DMS79 (cell line): Measurements from ENCODE around the gene FSD1L.

Experiments used
- DNase-seq: peaks from one replicate; lab custom pipeline; 2025; lab: John Stamatoyannopoulos, UW

The FSD1L gene

DNA sequence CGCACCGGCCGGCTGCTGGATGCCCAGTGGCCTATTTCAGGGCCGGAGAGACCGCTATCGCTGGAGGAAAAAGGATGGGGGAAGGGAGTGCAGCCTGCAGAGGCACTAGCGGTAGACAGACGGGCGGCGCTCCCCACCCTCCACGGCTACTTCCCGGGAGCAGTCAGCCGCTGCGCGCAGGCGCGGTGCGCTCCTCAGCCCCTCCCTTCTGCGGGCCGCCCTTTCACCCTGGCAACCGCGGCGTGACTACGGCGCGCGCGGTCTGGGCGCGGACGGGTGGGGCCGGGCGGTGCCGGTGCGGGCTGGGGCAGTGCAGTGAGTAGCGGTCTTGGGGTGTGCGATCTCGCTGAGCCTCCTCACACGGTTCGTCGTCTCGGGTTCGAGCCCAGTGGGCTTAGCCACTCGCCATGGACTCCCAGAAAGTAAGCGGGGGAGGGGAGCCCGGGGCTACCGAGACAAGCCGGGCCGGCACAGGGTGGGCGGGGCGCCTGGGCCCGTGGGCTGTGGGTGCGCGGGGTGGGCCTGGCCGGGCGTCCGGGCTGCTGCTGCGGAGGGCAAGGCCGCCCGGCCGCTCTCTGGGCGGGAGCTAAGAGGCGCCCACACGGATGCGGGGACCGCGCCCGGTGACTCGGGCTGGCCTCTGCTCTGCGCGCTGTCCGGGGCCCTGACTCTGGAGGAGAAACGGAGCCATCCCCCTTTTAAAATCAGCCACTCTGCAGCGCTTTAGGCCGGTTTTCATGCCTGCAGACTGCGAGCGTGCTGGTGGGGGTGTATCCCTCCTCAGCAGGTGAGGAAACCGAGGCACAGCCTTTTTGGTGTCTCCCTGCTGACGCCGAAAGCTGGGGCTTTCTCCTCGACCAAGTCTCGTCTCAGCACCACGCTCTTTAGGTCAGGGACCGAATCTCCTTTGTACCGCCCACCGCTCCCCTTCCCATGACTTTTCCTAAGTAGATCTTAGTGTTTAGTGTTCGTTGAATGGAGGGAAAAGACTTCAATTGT is at the start of gene FSD1L:
FSD1L (plus strand) TSS at position 221 of the 999 bp plus-strand sequence; CDS start at position 408, 187 bp downstream.
- DNase-seq: peak; percentile 21

- DNase-seq: no peak
Observed at GRCh38 chr9:105399117-105399516, 48.7 kb upstream of the FSD1L start.

DNA sequence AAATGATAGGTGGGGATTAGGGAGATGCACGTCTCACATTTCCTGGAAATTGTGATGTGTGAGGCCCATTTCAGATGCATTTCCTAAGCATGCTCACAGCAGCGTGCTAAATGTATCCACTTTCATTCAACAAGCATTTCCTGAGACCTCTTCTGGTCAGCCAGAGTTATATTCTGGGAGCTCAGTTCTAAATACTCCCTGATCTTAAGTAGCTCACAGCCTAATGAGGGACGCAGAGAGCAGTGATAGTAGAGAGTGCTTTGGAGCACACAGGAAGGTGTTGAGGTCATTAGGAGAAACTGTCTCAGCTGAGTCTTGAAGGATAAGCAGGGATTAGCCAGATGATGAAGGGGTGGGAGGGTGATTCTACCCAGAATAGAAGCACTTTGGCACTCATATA is 46.2 kb upstream of the FSD1L start:
- DNase-seq: no peak

DNA sequence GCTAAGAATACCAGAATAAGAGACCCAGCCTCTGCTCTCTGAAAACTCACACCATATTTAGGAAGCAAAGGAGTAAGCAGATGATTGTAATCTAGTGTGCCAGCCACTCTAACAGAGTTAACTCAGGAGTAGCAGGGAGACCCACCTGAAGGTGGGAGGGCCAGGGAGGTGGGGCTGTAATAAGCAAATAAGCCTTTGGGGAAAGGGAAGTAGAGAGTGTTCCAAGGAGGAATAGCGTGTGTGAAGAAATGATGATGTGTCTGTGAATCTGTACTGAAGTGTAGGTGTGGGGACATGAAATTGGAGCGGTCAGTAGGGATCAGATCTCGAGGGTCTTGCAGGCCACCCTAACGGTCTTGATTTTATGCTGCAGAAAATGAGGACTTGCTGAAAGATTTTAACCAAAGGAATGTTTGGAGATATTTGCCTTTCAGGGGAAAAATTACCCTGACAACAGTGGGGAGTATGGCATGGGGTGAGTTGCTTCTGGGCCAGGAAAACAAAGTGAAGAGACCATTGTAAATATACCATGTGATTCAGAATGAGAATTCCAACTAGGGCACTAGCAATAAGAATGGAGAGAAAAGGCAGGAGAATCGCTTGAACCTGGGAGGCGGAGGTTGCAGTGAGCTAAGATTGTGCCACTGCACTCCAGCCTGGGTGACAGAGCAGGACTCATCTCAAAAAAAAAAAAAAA is 44.1 kb upstream of the FSD1L start:
- no peak for DNase-seq

- peak; percentile 7 for DNase-seq
Observed at GRCh38 chr9:105405514-105406131, 42.2 kb upstream of the FSD1L start.

DNA sequence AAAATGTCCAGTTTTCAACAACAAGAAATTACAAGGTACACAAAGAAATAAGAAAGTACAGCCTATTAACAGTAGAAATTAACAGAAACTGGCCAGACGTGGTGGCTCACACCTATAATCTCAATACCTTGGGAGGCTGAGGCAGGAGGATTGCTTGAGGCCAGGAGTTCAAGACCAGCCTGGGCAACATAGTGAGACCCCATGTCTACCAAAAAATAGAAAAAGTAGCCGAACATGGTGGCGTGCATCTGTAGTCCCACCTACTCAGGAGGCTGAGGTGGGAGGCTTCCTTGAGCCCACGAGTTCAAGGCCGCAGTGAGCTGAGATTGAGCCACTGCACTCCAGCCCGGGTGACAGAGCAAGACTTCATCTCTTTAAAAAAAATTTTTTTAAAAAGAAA is 41.5 kb upstream of the FSD1L start:
- DNase-seq: no peak

DNA sequence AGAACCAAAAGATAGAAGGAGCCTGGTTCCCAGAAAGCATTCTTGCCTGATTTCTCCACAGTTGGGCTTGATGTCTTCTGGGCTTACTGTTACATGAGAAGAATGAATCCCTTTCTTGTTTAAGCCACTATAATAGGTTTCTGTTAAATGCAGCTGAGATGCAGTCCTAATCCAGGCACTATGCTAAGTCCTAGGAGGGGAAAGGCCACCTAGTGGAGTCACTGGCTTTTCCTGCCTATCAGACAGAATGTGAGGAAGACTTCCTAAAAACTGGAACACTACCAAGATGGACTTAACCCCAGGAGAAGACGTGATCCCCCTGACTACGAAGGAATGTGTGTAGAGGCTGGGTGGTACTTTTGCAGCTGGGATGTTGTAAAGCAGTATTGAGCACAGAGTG is 34.3 kb upstream of the FSD1L start:
- no peak for DNase-seq

DNA sequence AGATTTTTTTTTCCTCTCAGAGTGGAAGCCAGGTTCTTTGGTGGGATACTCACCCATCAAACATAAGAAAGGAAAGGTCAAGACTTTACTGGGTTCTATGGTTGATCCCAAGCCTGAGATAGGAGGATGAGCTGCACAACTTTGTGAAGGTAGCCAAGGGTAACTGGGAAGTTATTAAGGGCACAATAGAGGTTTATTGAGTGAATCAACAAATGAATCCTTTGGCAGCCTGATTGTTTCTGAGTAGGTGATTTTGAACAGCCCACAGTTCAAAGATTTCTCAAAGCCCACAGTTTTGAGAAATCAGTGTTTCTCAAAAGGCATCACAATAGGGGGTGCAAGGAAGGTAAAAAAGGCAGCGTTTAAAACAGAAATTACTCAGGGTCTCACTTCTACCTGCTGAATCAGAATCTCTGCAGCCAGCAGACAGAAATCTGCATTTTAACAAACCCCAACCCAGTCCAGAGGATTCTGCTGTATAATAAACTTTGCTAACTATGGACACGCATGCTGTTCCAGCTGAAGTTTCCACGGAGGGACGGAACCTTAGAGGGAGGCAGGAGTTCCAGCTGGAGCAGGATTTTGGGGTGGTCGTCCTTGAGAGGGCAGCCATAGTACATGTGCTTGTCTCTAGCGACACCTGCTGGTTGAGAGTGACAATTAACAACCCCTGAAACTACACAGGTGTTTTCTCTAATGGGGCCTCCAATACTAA is 32.7 kb upstream of the FSD1L start:
- DNase-seq: peak; percentile 3

DNA sequence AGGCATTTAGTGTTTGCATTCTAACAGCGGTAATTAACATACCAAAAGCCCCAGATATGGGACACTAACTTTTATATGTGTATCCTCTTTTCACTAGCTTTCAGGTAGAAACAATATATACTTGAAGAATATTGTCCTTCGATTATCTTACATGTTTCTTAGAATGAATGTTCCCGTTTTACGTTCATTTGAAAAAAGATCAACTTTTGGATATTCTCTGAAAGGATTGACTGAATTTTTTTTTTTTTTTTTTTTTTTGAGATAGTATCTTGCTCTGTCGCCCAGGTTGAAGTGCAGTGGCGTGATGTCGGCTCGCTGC is 32.2 kb upstream of the FSD1L start:
- DNase-seq: no peak

GRCh38 chr9:105416840-105417239 is 31.0 kb upstream of the FSD1L start:
- no peak for DNase-seq

DNA sequence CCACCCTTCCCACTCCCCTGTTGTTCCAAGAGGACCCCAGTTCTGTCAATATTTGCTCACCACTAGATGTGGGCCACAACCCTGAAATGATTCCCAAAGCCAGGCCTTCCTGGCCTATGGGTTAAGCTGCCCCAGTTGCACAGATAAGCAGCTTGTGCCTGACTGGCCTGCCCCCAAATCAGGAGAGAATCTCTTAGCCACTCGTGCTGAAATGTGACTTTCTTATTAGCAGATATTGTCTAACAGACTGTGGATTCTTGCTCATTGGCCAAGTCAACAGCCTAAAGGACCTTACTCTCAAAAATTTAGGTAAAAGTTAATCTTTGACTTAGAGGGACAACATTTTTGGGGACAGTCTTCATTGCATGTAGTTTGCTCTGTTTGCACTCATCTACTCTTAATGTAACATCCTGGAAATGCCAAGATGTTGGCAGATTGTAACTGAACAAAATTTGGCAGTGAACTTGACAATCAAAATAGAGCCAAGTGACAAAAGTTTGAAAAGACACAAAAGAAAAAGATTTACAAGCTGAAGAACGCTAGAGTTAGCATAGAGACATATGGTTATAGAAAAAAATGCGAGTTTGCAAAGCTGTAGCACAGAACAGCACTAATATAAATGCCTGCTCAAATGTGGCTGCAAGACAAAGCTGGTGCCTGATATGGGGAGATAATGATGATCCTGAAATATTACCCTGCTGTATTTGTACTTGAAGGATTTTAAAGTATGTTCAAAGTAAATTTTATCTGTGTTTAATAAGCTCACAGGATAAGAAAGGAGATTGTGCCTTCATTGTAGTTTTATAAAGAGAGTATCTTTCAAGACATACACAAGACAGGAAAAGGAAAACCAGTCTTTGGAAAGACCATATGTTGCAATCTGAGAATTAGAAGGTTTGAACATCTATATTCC is 29.0 kb upstream of the FSD1L start:
- no peak for DNase-seq

GRCh38 chr9:105419816-105420597 is 27.8 kb upstream of the FSD1L start:
- no peak for DNase-seq

- DNase-seq: no peak
Observed at GRCh38 chr9:105421154-105421553, 26.7 kb upstream of the FSD1L start.

DNA sequence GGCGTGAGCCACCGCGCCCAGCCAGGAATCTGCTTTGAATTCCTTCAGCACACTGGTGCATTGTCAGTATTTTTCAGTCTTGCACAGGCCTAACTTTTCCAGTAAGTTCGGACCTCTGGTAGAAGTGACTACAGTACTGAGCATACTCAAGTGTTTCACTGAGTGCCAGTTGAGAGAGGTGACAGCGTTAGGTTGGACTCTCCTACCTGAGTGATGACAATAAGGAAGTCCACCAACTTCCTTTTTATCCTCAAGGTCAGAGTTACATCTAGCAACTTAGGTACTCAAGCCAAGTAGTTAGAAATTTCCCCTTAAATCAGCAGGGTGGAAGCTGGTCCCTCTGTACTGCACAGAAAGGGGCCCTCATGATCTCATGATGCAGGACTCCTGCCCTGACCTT is 26.0 kb upstream of the FSD1L start:
- no peak for DNase-seq

DNA sequence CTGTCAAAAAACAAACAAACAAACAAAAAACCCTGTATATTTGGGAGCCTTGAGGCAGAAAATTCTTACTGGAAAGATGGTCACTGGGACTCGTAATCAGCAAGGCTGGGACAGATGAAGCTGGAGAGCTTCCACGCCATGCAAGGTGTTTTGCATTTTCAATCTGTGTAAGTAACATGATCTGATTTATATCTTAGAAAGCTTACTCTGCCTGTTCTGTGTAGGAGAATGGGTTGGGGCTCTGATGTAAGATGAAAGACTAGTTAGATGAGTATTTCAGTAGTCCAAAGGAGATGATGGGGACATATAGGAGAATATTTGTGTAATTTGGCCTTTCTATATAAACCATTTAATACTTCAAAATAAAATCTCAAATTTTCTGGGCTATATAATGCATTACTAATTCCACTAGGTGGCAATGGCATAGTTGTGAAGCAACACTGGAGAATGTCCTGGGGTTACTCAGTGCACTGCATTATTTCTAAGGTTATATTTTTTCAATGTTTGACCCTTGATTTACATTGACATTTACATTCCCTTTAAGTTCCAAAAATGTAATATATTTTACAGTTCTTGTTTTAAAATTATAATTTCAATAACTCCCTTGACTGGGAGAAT is 21.9 kb upstream of the FSD1L start:
- DNase-seq: no peak

DNA sequence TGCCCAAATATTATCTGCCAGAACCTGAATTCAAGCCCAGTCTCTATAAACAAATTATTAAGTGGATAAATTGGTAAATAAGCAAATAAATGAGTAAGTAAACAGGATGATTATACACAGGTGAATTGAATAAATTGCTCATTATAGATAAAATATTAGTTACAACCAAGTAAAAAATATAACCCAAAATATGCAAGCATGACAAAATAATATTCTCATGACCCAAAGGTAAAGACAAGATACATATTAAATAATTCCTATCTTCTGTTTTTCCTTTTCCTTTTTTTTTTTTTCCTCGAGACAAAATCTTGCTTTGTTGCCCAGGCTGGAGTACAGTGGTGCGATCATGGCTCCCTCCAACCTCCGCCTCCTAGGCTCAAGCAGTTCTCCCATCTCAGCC is 21.2 kb upstream of the FSD1L start:
- no peak for DNase-seq

DNA sequence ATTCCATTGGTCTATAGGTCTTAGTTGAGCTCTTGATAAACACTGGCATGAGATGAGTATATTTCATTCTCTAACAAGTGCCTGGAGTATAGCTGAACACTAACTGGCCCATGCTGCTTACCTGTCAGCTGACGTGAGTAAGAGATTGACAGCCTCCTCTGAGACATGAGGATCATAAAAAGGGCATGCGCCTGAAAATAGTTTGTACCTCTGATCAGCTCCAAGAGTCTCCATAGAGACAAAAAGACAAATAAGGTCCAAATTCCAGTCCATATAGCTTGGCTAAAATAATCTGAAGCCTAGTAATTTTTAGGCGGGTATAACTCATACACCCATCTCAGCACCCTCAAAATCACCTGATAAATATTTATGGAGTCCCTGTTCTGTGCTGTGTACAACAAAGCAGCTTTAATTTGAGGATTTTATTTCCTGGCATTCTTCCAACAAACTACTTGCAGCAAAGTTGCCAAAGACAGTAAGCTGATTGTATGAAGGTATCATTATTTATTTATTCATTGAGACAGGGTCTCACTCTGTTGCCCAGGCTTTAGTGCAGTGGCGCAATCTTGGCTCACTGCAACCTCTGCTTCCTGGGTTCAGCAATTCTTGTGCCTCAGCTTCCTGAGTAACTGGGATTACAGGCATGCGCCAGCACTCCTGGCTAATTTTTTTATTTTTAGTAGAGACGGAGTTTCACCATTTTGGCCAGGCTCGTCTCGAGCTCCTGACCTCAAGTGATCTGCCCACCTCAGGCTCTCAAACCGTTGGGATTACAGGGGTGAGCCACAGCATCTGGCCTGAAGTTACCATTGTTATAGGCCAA is 16.2 kb upstream of the FSD1L start:
- DNase-seq: no peak

DNA sequence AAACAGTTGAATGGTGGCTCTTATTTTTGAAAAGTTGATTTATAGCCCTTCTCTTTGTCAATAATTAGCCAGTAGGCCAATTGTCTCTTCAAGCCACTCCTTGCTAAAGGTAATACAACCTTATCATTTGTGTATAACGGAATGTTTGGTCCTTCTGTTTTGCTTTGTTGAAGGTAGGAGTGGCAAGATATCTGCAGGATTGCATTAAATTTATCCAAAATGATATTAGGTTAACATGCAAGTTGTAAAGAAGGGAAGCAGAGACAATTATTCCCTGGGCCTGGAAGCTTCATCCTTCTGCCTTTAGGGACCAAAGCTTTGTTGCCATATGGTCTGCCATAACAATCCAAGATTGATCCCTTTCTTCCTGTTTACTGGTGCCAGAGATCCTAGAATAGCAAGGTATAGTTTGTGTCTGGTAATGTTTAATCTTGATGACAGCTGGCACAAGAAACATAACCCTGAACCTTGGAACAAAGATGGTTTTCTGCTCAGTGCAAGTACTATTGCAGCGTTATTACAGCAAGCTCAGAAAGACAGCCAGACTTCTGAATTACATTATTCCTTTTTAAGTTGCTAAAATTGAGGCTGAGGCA is 15.5 kb upstream of the FSD1L start:
- DNase-seq: no peak

DNA sequence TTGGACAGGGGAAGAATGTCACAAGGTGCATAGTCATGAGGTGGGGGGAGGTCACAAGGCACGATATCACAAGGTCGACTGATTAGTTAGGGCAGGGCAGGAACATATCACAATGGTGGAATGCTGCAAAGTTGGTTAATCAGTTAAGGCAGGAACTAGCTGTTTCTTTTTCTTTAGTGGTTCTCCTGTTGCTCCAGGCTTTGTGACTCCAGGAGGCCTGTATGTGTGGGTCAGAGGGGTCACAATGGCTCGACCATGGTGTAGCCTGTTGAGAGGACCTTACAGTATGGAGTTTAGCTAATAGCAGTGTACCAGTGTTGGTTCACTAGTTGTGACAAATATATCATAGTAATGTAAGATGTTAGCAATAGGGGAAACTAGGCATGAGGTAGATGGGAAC is 12.4 kb upstream of the FSD1L start:
- DNase-seq: no peak
